SH-SY5Y (cell line): Measurements from ENCODE around the gene SEMA3F.

Source experiments
- GATA2 ChIP-seq: IDR thresholded peaks from 2 replicates; pipeline ENCODE4 v1.6.1; 2011; ENCODE audit warnings: mild to moderate bottlenecking, low read depth, low read length
- GATA3 ChIP-seq: IDR thresholded peaks from 2 replicates; pipeline ENCODE4 v1.6.1; 2011; ENCODE audit warnings: low read depth, mild to moderate bottlenecking, low read length, moderate library complexity

DNA sequence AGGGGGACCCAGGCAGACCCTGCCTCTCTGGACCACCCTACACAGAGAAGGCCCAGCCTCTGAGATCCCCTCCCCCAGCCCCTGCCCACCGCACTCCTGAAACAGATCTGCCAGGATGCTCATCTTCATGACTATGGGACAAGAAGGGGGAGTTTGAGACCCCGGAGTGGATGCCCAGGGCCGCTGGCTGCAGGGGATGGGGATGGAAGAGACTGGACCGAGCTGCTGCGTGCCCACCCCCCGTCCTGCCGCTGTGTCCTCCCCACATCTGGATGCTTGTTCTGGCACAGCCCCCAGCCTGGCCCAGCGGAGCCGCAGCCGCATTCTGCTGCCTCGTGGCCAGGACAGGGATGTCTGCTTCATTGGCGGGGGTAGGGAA, 30.3 kb upstream of the SEMA3F start:
- no peak for TF ChIP-seq GATA2
- no peak for TF ChIP-seq GATA3
